Measurements from ENCODE around the gene SYNPO2. TPM values are rescaled to one million over a fixed set of nuclear protein-coding genes. Genes with fewer than 3 reads are reported as not detected.
"Not testable (repeated sequence)": the region's sequence is repeated elsewhere in the genome, so short reads cannot be mapped to it uniquely, and the experiment has no call there.

SYNPO2 gene
- total RNA-seq, 3 donors from 2014 or later: 18.9 to 804 (median 91.1) TPM

DNA sequence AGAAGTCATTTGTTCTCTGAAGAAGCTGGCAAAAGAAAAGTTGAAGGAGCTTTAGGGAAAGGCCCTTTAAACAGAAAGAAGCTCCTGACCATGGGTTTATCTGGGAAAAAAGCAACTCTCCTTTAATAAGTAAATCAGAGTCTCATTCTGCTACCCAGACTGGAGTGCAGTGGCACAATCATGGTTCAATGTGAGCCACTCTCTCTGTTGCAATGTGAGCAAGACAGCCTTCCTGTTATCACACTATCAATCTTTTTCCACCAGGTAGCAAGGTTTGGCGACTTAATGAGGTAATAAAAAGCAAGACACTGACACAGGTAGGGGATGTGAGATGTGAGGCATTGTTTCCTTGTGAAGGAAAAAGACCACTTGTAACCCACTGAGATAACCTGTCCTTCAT, 111.3 kb downstream of the SYNPO2 start:
- ATAC-seq: no peak
- no peak for DNase-seq
- H3K4me3 ChIP-seq: no peak overlapping the region
- intact Hi-C loops (cut with DNase I, micrococcal nuclease): no loop called here
- no peaks in the 10 kb centered on the region for H3K36me3 ChIP-seq (ENCODE audit: low read depth)
- no peaks in the 10 kb centered on the region for H3K9me3 ChIP-seq
- TF ChIP-seq, protein P1, sequence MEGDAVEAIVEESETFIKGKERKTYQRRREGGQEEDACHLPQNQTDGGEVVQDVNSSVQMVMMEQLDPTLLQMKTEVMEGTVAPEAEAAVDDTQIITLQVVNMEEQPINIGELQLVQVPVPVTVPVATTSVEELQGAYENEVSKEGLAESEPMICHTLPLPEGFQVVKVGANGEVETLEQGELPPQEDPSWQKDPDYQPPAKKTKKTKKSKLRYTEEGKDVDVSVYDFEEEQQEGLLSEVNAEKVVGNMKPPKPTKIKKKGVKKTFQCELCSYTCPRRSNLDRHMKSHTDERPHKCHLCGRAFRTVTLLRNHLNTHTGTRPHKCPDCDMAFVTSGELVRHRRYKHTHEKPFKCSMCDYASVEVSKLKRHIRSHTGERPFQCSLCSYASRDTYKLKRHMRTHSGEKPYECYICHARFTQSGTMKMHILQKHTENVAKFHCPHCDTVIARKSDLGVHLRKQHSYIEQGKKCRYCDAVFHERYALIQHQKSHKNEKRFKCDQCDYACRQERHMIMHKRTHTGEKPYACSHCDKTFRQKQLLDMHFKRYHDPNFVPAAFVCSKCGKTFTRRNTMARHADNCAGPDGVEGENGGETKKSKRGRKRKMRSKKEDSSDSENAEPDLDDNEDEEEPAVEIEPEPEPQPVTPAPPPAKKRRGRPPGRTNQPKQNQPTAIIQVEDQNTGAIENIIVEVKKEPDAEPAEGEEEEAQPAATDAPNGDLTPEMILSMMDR (IDR thresholded peaks at IDR 0.05): no peak
- no peaks in the 10 kb centered on the region for H3K4me1 ChIP-seq (ENCODE audit: low read depth)

DNA sequence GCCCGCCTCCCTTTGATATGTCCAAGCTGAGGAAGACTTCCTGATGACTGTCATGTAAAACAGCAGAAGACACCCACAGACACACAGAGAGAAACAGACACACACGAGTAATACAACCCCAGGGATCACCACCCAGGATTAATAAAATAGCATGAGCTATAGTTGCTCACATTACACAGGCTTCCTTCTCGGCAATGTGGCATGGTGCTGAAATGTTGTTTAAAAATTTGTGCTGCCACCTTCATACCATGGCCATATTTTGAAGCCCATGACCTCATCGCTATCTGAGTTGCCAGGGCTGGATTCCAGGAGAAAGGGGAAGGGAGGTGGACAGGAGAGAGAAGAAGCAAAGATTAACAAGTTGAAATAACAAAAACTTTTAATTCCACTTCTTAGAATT, 111.7 kb downstream of the SYNPO2 start:
- Histone ChIP-seq H3K4me1 (ENCODE audit: low read depth) (no peaks in the 10 kb centered on the region), H3K9me3 (no peaks in the 10 kb centered on the region), H3K4me3 (no peak overlapping the region), H3K36me3 (ENCODE audit: low read depth) (no peaks in the 10 kb centered on the region)
- TF ChIP-seq, protein P1 (IDR thresholded peaks at IDR 0.05): no peak
- ATAC-seq: no peak
- intact Hi-C loops (cut with DNase I, micrococcal nuclease): no loop called here
- no peak for DNase-seq

DNA sequence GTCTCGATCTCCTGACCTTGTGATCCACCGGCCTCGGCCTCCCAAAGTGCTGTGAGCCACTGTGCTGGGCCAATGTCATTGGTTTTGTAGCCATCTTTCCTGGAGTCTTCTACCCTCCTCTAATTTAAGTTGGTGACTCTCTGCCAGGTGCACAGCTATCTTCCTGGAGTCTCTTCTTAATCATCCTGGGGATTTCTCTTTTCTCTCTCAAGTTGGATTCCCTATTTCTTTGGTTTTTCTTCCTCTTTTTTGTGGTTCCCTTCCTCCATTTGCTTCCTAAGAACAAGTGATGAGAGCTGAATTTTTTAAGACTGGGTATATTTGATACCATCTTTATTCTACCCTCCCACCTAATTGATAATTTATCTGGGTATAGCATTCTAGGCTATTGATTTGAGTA, 113.8 kb downstream of the SYNPO2 start:
- TF ChIP-seq, protein P1 (IDR thresholded peaks at IDR 0.05): no peak
- no peak for ATAC-seq

DNA sequence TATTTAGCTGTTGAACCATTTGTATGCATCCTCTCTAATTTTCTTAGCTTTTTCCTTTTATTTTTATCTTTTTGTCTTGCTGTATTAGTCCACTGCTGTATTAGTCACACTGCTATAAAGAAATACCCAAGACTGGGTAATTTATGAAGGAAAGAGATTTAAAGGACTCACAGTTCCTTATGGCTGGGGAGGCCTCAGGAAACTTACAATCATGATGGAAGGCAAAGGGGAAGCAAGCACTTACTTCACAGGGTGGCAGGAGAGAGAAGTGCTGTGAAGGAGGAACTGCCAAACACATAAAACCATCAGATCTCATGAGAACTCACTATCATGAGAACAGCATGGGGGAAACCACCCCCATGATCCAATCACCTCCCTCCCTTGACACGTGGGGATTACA, 114.3 kb downstream of the SYNPO2 start:
- ATAC-seq; H3K4me3 ChIP-seq; H3K4me1 ChIP-seq (ENCODE audit: low read depth); H3K36me3 ChIP-seq (ENCODE audit: low read depth); intact Hi-C loops (cut with DNase I, micrococcal nuclease); DNase-seq; H3K9me3 ChIP-seq: not testable (repeated sequence)

More for the DNA sequence above, 113.8 kb downstream of the SYNPO2 start:
- Histone ChIP-seq H3K9me3 (no peaks in the 10 kb centered on the region), H3K4me3 (no peak overlapping the region), H3K36me3 (ENCODE audit: low read depth) (no peaks in the 10 kb centered on the region), H3K4me1 (ENCODE audit: low read depth) (no peaks in the 10 kb centered on the region)
- no peak for DNase-seq
- intact Hi-C loops (cut with DNase I, micrococcal nuclease): no loop called here

DNA sequence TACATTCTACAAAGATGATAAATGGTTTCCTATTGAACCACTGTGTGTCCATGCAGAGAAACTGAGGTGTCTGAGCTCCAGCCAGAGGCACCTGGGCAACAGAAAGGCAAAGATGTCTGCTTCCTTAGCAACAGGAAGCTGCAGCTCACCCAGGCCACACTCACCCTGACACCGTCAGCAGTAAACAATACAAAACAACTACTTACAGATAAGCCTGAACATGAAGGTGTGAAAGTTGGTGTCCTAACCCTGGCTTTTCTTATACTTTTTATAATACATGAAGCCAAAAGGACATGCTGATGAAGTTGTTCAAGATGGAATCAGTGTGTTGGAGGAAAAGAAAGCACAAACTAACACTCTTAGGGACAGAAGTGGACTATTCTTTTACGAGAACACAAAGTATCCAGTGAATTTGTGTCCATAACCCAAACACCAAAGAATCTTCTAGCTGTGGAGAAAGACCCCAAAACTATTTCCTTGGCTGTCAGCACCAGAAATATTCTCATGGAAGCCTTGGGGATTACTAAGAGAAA, 117.3 kb downstream of the SYNPO2 start:
- H3K4me3 ChIP-seq: no peak overlapping the region
- DNase-seq (no peak), ATAC-seq (no peak)
- H3K9me3 ChIP-seq: no peaks in the 10 kb centered on the region
- TF ChIP-seq, protein P1 (IDR thresholded peaks at IDR 0.05): no peak
- H3K36me3 ChIP-seq (ENCODE audit: low read depth): no peaks in the 10 kb centered on the region
- no peaks in the 10 kb centered on the region for H3K4me1 ChIP-seq (ENCODE audit: low read depth)
- intact Hi-C loops (cut with DNase I, micrococcal nuclease): no loop called here

DNA sequence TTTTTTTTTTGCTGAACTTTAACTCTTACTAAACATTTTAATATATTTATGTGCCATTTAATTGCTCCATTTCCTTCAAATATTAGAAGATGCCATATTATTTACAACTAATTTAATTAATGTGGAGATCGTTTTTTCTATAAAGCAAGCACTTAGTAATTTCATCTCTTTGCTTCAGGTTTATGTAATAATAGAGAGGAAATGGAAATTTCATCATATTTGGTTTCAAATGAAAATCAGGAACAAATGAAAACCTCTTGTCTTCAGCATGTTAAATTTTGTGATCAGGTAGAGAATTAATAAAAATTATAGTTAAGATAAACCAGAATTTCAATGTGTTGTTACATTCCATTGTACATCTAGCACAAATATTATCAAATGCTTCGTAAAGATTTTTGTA, 120.1 kb downstream of the SYNPO2 start:
- intact Hi-C loops (cut with DNase I, micrococcal nuclease): no loop called here
- TF ChIP-seq, protein P1 (IDR thresholded peaks at IDR 0.05): no peak
- no peaks in the 10 kb centered on the region for H3K36me3 ChIP-seq (ENCODE audit: low read depth)
- DNase-seq (no peak), ATAC-seq (no peak)
- no peak overlapping the region for H3K4me3 ChIP-seq
- H3K4me1 ChIP-seq (ENCODE audit: low read depth): no peaks in the 10 kb centered on the region
- no peaks in the 10 kb centered on the region for H3K9me3 ChIP-seq

DNA sequence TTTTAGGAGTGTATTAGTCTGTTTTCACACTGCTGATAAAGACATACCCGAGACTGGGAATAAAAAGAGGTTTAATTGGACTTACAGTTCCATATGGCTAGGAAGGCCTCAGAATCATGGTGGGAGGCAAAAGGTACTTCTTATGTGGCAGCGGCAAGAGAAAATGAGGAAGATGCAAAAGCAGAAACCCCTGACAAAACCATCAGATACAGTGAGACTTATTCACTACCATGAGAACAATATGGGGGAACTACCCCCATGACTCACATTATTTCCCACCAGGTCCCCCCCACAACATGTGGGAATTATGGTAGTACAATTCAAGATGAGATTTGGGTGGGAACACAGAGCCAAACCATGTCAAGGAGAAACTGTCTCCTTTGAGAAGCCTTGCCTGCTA, 121.6 kb downstream of the SYNPO2 start:
- ATAC-seq: not testable (repeated sequence)

More for the DNA sequence above, 121.6 kb downstream of the SYNPO2 start:
- H3K9me3 ChIP-seq; H3K36me3 ChIP-seq (ENCODE audit: low read depth); intact Hi-C loops (cut with DNase I, micrococcal nuclease); DNase-seq; H3K4me3 ChIP-seq; H3K4me1 ChIP-seq (ENCODE audit: low read depth): not testable (repeated sequence)

Measured in mucosa of descending colon (tissue), 3 donors.